Esophagus muscularis mucosa (tissue), 4 donors: ENCODE results near the gene PRKD2. TPM values are rescaled to one million over a fixed set of nuclear protein-coding genes. Genes with fewer than 3 reads are reported as not detected.
A peak's percentile ranks its signal among the peaks of the same experiment; 100 is the strongest.

Experiments used
- DNase-seq: peaks from one replicate; pipeline ENCODE4 v3.0.0-alpha.2; 2017; ENCODE audit errors: extremely low spot score
- H3K27ac ChIP-seq, 4 donors: fragments of 200-600 bp; sonication (generic); replicated peaks in 1 of 4; 1 replicate in 3 of 4; 2 replicates in 1 of 4; pipeline ENCODE4 v1.5.1; 2016 to 2019; ENCODE audit warnings: mild to moderate bottlenecking in 1 of 4
- H3K27me3 ChIP-seq, 4 donors: fragments of 200-600 bp; sonication (generic); one replicate each; pipeline versions ENCODE4 v1.5.1 to v1.6.0; 2016 to 2019
- H3K36me3 ChIP-seq, 4 donors: fragments of 200-600 bp; sonication (generic); one replicate each; pipeline ENCODE4 v1.5.1; 2016 to 2019
- H3K4me1 ChIP-seq, 4 donors: fragments of 200-600 bp; sonication (generic); one replicate each; pipeline ENCODE4 v1.5.1; 2016 to 2019
- H3K4me3 ChIP-seq, 4 donors: fragments of 200-600 bp; sonication (generic); 1 replicate in 2 of 4; 2 replicates in 2 of 4; pipeline ENCODE4 v1.5.1; 2016 to 2019; ENCODE audit warnings: mild to moderate bottlenecking in 4 of 4, moderate library complexity in 1 of 4
- H3K9me3 ChIP-seq, 4 donors: fragments of 200-600 bp; sonication (generic); 1 replicate in 3 of 4; 2 replicates in 1 of 4; pipeline ENCODE4 v1.5.1; 2016 to 2019
- EP300 ChIP-seq: sonication (generic); formaldehyde crosslinking; IDR thresholded peaks from one replicate; pipeline ENCODE4 v1.6.1; 2017; ENCODE audit warnings: antibody characterized with exemption
- POLR2A ChIP-seq: fragments of 450-650 bp; IDR thresholded peaks from one replicate; pipeline ENCODE4 v1.6.1; 2017; ENCODE audit warnings: antibody characterized with exemption, moderate library complexity, mild to moderate bottlenecking, low read depth
- POLR2AphosphoS5 ChIP-seq, 2 donors: sonication (generic); formaldehyde crosslinking; IDR thresholded peaks; one replicate each; pipeline ENCODE4 v1.6.1; 2017; ENCODE audit warnings: antibody characterized with exemption in 2 of 2
- WGBS: methylation state at CpG from one replicate; pipeline ENCODE4 v1.1.5; 2018; 5-methylcytosine and 5-hydroxymethylcytosine counted together
- intact Hi-C: fragments of 100-400 bp; cut with DNase I; formaldehyde crosslinking; loops from one replicate; pipeline ENCODE4 v1.15.1; 2023
- total RNA-seq, 4 donors: library from RNA; depleted of rRNA; stranded (reverse); fragments of >200 nt; gene quantifications; one replicate each; pipeline versions ENCODE4 v1.1.0 to v1.2.1, GENCODE V29; 2016
- TF ChIP-seq, protein P1 (sequence below), 3 experiments: fragments of 200-600 bp in 2 of 3; fragments of 450-650 bp in 1 of 3; sonication (generic) in 2 of 3; IDR thresholded peaks; one replicate each; pipeline ENCODE4 v1.5.1; 2017 to 2019; ENCODE audit warnings: antibody characterized with exemption in 3 of 3, mild to moderate bottlenecking in 2 of 3, moderate library complexity in 1 of 3

PRKD2 gene
- total RNA-seq, 4 donors from 2014 or later = 12.8 to 33.3 (median 22.4) TPM

DNA sequence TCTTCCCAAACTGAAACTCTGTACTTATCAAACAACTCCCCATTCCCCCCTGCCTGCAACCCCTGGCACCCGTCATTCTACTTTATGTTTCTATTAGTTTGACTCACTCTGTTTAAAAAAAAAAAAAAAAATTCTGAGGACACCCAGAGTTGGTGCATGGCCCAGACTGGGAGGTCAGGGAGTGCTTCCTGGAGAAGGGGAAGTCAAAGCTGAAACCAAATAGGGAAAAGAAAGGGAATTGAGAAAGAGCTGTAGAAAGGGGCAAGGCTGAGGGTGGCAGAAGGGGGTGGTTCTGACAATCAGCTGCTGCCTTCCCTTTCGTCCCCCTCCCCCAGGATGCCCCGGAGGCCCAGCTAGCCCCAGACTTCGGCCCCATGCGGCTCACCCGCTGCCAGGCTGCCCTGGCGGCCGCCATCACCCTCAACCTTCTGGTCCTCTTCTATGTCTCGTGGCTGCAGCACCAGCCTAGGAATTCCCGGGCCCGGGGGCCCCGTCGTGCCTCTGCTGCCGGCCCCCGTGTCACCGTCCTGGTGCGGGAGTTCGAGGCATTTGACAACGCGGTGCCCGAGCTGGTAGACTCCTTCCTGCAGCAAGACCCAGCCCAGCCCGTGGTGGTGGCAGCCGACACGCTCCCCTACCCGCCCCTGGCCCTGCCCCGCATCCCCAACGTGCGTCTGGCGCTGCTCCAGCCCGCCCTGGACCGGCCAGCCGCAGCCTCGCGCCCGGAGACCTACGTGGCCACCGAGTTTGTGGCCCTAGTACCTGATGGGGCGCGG lies 38.4 kb upstream of the PRKD2 start:
- WGBS = 77% methylated on average over 16 of the region's 39 CpGs
- Histone ChIP-seq H3K36me3 (peaks cover 0 to 48% (median 39%) of the 10 kb centered on the region in 4 donors), H3K4me3 (no peak overlapping the region), H3K9me3 (no peaks in the 10 kb centered on the region), H3K27ac (peak overlapping the region; percentile 61 to 81 (median 66)), H3K4me1 (peaks cover 0 to 53% (median 43%) of the 10 kb centered on the region in 4 donors), H3K27me3 (no peaks in the 10 kb centered on the region)
- TF ChIP-seq, protein P1, sequence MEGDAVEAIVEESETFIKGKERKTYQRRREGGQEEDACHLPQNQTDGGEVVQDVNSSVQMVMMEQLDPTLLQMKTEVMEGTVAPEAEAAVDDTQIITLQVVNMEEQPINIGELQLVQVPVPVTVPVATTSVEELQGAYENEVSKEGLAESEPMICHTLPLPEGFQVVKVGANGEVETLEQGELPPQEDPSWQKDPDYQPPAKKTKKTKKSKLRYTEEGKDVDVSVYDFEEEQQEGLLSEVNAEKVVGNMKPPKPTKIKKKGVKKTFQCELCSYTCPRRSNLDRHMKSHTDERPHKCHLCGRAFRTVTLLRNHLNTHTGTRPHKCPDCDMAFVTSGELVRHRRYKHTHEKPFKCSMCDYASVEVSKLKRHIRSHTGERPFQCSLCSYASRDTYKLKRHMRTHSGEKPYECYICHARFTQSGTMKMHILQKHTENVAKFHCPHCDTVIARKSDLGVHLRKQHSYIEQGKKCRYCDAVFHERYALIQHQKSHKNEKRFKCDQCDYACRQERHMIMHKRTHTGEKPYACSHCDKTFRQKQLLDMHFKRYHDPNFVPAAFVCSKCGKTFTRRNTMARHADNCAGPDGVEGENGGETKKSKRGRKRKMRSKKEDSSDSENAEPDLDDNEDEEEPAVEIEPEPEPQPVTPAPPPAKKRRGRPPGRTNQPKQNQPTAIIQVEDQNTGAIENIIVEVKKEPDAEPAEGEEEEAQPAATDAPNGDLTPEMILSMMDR (IDR thresholded peaks at IDR 0.05) = no peak
- no peak for TF ChIP-seq POLR2A
- no peak for TF ChIP-seq EP300
- TF ChIP-seq POLR2AphosphoS5 (IDR thresholded peaks at IDR 0.05) = no peak
- intact Hi-C loops = loop anchor here (10.0 kb wide), 1 partner anchor 240 kb away; no protein-coding TSS in a partner anchor
- no peak for DNase-seq

DNA sequence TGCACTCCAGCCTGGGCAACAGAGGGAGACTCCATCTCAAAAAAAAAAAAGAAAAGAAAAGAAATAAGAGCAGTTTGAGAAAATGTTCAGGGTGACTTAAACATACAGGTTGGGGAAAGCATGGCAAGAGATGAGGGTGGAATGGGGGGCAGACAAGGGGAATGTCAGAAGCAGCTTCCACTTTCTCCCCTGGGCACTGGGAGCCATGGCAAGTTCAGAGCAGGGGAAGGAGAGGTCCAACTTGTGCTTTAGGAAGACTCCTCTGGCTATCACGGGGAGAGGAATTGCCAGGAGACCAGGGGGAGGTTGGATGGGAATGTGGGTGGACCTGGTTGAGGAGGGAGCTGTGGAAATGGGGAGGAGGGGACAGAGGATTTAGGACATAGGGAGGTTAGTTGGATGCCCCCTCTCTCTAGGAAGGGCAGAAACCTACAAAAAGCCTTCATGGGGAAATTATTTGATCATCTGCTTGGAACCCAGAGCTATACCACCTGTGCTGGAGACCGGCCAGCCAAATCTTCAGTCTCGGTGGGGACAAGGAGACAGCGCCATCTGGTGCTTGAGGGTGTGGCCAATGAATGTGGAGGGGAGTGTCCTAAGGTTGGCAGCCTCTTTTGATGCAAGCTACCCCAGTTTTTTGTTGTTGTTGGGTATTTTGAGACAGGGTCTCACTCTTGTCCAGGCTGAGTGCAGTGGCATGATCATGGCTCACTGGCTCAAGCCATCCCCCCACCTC lies 36.7 kb upstream of the PRKD2 start:
- Histone ChIP-seq H3K9me3 (no peaks in the 10 kb centered on the region), H3K36me3 (peaks cover 0 to 64% (median 46%) of the 10 kb centered on the region in 4 donors), H3K4me3 (no peak overlapping the region), H3K27me3 (no peaks in the 10 kb centered on the region), H3K4me1 (peaks cover 0 to 42% (median 30%) of the 10 kb centered on the region in 4 donors), H3K27ac (peak overlapping the region in 1 of 4 donors; percentile 81)
- WGBS = 29% methylated on average over 4 of the region's 4 CpGs
- intact Hi-C loops = loop anchor here (10.0 kb wide), 1 partner anchor 241 kb away; no protein-coding TSS in a partner anchor
- TF ChIP-seq, protein P1 (IDR thresholded peaks at IDR 0.05) = peak in 2 of 3 experiments; percentile 37 to 43
- TF ChIP-seq EP300 = no peak
- DNase-seq = no peak

DNA sequence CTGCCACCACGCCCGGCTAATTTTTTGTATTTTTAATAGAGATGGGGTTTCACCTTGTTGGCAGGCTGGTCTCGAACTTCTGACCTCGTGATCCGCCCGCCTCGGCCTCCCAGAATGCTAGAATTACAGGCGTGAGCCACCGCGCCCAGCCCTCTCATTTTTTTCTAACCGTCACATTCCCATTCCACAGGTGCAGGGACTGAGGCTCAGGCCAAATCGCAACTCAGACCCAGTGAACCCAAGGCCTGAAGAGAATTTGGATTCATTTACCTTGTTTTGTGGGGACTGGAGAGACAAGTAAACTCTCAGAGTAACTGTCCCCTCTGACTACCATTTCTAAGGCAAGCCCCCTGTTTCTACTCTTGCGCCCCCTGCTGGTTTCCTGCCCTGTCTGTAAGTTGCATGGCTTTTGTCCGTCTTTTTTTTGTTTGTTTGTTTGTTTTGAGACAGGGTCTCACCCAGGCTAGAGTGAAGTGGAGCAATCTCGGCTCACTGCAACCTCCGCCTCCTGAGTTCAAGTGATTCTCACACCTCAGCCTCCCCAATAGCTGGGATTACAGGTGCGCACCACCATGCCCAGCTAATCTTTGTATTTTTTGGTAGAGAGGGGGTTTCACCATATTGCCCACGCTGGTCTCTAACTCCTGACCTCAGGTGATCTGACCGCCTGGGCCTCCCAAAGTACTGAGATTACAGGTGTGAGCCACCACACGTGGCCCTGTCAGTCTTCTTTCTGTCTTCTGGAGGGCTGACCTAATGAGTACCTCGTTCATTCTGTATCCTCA lies 31.6 kb upstream of the PRKD2 start:
- H3K27me3 ChIP-seq = no peaks in the 10 kb centered on the region
- 85% methylated on average over 21 of the region's 21 CpGs for WGBS
- no peaks in the 10 kb centered on the region for H3K9me3 ChIP-seq
- no peak overlapping the region for H3K27ac ChIP-seq
- no peak for DNase-seq
- no peak for TF ChIP-seq POLR2A
- TF ChIP-seq, protein P1 (IDR thresholded peaks at IDR 0.05) = peak; percentile 59 to 86 (median 61)
- no peak overlapping the region for H3K4me3 ChIP-seq
- peaks cover 23 to 36% (median 32%) of the 10 kb centered on the region in 4 donors for H3K4me1 ChIP-seq
- intact Hi-C loops = no loop called here
- H3K36me3 ChIP-seq = peaks cover 0 to 44% (median 29%) of the 10 kb centered on the region in 4 donors

DNA sequence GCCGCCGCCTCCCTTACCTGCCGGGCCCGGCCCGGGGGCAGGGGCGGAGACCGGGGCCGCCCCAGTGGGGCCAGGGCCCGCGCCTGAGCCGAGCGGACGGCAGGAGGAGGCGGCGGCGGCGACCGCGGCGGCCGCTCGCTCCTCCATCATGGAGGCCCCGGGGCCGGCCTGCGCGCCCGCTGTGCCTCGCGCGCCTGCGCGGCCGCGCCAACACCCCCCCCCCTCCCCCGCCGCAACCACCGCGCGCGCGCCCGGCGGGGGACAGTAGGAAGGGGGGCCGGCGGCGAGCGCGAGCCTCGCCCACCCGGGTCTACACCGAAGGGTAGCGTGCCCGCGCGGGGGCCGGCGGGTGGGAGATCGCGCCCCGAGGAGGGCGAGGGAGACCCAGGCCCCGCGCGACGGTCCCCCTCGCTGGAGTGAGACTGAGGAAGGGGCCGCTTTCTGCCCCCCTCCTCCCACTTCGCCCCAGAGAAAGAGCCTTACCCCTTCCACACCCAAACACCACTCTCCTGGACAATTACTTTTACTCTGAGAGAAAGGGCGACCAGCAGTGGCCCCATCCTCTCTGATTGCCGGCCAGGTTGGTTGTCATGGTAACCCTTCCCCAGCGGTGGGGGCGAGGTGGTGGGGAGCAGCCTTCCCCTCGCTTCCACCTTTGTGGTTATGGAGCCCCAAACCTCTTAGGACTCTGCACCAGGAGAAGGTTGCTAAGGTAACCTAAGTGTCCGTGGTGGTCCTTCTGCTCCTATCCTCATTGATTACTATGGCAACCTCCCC lies 29.6 kb upstream of the PRKD2 start, which contains the start of gene STRN4:
TSS of gene STRN4 (minus strand) at position 170 of the 777 bp plus-strand sequence. CDS start at position 150, 20 bp downstream.
- 7% methylated on average over 5 of the region's 74 CpGs for WGBS
- Histone ChIP-seq H3K27ac (peak within 1 kb of the TSS; percentile 88 to 96 (median 92)), H3K9me3 (no peaks in the 10 kb centered on the region), H3K4me1 (peaks cover 34 to 56% (median 52%) of the 10 kb centered on the region in 4 donors), H3K36me3 (peaks cover 0 to 30% (median 23%) of the 10 kb centered on the region in 4 donors), H3K4me3 (peak within 1 kb of the TSS; percentile 83 to 99 (median 94)), H3K27me3 (no peaks in the 10 kb centered on the region)
- DNase-seq = no peak
- intact Hi-C loops = no loop called here
- TF ChIP-seq POLR2A = no peak
- TF ChIP-seq POLR2AphosphoS5 (IDR thresholded peaks at IDR 0.05) = no peak
